SK-N-MC (cell line): ENCODE measurements around the gene INF2.

ENCODE experiments used
- EZH2 ChIP-seq: fragments of 200-600 bp; sonication (generic); IDR thresholded peaks from one replicate; pipeline ENCODE4 v1.6.1; 2017; ENCODE audit warnings: antibody characterized with exemption
- POLR2AphosphoS5 ChIP-seq: IDR thresholded peaks from 2 replicates; pipeline ENCODE4 v1.6.1; 2012; ENCODE audit warnings: mild to moderate bottlenecking, low read depth, low read length, borderline replicate concordance

- no peak for TF ChIP-seq POLR2AphosphoS5
- TF ChIP-seq EZH2: no peak
These were observed 39.2 kb downstream of the INF2 start for GRCh38 chr14:104728631-104729030.
